HG03439 (cell line): ENCODE measurements around the gene SGO2.
"Not testable (repeated sequence)": the region's sequence is repeated elsewhere in the genome, so short reads cannot be mapped to it uniquely, and the experiment has no call there.

Experiments
- ATAC-seq: cut with Tn5 transposase; IDR thresholded peaks from one replicate; pipeline ENCODE4 v1.9.1; 2021; ENCODE audit warnings: mild to moderate bottlenecking, moderate library complexity; ENCODE audit not compliant: unreplicated experiment

Gene SGO2

DNA sequence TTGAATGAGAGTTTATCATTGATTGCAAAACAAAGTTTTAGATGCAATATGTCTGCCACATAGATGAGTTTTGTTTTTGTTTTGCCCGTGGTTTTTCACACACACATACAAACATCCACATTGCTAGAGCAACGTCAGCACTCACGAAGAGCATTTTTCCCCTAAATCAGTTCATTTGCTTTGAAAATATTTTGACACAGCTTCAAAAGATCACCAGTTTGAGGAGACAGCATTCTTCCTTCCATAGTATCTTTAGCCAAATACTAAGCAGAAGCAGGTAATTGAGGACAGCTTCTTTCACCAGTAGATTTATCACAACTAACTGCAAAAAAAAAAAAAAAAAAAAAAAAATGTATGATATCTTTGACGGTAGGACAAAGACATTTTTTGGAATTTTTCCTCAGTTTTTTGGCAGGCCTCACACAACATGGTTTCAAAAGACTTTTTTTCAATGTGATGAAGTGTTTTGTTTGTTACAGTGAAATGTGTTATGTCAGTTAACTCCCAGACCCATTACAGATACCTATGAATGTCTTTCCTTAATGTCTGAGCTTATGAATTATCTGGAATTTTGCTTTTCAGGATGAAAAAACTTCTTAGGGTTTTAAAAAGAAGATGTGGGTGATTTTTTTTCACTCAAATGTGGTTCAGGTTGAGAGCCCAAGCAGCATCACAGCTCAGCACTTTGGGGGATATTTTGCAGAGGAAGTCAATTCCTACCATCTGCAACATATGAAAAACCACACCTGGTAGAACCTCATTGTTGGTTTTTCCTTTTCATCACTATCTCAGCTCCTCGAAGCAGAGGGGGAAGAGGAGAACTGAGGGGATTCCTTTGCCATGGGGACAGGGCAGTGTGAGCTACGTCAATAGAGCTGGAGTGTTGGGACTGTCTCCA is 91.4 kb downstream of the SGO2 start:
- no peak for ATAC-seq

DNA sequence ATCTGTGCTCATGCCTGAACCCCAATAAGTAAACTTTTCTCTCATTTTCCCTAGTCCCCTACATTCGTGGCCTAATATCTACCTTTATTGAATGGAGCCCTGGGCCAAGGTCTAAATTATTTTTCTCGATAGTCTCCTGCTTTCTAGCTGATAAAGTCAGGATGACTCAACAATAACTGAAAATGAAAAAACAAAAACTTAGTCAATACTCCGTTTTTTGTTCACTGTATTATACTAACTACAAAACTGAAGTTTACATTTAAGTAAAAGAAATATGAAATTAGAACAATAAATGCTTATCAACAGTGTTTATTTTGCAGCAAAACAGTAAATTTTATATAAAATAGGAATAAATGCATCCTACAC is 92.0 kb downstream of the SGO2 start:
- ATAC-seq = no peak

DNA sequence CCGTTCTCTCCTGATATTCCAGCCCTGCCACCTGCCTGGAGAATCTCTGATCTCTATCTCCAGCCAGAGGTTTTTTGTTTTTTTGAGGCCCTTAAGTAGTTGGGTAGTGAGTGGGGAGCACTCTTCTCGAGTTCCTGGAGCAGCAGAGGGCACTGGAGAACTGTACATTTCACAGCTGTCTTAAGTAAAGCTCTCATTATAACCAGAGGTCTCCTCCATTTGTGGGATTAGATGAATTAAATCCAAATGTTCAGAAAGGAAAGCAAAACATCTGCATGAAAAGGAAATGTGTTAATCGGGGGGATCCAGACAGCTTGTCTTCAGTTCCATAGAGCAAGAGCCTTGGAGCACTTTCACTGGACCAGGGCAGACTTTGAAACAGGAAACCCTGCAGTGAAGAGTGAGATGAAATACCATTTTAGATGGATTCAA is 92.6 kb downstream of the SGO2 start:
- no peak for ATAC-seq

DNA sequence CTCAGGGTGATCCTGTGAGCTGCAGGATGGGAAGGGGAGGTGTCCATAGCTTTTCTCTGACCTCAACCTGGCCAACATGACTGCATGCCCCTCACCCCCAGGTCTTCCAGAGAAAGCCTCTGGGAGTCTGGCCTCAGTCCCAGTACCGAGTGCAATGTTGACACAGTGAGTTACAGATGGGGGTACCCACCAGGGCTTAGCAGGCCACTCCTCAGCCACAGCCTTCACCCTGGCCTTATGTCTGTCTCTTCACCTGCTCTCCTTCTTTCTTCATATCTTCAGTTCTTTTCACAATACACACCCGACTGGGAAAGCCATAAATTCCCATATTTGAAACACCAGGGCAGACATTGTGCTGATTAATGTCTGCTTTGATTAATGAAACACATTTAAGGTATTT is 93.3 kb downstream of the SGO2 start:
- ATAC-seq = no peak

DNA sequence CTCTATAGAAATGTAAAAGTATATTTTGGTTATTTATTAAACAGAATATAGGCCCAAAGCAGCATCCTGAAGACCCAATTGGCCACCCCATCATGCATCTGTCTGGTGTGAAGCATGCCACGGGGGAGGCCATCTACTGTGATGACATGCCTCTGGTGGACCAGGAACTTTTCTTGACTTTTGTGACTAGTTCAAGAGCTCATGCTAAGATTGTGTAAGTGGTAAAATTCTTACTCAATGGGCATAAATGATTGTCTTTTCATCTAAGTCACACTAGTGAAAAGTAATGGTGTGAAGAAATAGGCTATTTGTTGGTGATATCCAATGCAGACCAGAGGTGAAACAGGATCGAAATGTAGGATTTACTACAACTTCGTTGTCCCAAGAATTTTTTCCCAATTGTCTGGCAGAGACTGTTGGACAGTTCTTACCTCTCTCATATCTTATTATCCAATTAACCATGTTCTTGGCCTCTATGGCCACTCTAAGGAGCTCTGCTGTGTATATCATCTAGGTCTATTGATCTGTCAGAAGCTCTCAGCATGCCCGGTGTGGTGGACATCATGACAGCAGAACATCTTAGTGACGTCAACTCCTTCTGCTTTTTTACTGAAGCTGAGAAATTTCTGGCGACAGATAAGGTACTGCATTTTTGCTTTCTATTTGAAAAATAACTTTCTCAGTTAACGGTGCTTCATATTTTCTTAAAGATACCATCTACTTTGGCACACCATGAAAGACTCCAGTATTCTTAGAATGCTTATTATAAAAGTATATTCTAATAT is 94.8 kb downstream of the SGO2 start:
- ATAC-seq = no peak

DNA sequence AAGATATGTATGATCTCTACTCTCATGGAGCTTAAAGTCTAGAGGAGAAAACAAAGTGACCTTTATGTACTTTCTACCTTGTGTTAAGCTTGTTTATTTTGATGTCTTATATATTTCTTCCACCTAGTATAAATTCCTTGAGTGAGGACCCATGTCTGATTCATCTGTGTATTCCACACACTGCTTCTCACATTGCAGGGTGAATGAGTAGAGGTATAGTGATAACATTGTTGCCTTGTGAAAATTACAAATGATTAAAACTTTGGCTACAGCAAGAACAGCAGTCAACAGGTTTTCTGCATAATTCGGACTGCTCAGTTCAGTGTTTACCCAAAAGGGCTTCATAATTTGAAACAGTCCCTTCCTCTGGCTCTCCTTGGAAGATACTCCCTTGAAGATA is 96.1 kb downstream of the SGO2 start:
- no peak for ATAC-seq

DNA sequence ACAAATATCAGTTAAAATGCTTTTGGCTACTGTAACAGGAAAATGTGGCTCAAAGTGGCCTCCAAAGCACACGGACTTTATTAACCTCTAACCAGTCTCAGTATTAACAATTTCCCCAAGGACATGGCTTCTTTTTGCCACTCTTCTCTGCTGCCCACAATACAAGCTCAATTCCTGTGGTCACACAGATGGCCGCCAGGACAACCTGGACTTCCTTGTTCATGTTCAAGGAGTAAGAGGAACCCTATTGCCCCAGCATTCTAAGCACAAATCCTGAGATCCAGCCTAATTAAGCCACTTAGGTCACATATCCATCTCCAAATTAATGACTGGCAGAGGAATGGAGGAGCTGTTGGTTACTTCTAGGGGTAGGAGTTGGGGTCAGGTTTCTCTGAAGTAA is 98.0 kb downstream of the SGO2 start:
- no peak for ATAC-seq

DNA sequence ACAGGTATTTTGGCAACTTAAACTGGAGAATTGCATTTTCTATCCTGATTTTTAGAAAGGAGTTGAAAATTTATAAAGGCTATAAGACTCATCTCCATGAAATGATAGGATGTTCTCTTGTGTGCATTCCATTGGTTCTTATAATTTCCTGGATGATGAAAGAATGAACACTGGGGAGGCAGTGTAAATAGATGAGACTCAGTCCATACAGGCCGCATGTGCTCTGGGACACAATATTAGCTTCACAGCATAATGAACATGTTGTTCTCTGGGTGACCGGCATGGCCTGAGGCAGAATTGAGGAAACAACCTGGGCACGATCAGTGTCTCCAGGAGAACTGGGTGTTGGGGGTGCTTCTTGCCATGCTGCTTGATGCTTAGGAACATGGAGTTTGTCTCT is 98.7 kb downstream of the SGO2 start:
- no peak for ATAC-seq

DNA sequence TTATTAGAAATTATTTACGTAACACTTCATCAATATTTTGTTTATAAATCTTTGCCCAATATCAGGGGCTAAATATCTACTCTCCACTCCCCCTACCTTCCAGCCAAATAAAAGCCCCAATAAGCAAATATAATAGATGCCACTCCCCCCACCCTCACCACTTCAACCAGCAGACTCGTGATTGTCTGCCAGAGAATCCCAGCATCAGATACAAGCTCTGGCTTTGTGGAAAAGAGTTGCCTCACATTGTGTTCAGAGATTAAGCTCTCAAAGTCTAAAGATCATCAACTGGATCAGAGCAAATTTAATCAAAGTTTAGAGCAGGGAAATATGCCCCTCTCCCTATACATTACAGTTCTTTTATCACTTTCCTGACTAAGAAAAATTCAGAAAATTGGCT is 99.3 kb downstream of the SGO2 start:
- no peak for ATAC-seq

DNA sequence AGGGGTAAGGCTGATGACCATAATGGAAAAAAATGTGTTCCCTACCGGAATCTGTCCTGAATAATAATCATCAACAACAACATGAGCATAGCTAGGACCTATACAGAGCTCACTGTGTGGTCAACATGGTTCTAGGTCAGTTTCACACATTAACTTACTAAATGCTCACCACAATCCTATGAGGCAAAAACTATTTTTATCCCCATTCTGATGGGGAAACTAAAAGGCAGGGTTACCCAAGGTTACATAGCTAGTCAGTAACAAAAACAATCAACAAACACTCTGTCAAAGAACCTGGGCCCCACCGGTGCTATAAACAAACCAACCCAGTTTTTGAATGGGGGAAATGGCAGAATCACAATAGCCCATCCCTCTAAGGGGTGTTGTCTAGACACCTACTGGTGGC is 100.0 kb downstream of the SGO2 start:
- no peak for ATAC-seq

DNA sequence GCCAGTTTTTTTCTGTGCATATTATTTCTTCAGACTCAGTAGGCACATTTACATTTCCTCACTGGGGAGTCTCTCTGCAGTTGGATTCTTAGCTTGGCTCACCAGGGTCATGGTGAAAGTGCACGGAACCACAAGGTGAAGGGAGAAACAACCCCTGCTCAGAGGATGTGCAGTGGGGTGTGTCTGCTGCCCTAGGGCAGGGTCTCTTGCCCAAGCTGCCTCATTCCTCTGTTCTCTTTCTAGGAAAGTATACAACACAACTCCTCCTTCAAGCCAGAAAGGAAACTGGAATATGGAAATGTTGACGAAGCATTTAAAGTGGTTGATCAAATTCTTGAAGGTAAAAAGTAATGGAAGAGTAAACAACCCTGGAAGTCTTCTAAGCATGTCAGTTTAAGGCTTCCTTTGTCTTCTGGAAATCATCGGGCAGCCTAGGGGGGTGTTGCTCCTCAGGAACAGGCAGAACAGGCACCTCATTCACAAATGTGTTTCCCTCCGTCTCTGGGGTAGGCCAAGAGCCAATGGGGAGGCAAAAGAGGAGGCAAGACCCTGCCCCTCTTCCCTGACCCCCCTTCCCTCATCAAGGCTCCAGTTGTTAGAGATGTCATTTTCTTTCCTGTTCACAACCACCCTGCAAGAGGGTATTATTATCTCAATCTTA is 101.2 kb downstream of the SGO2 start:
- ATAC-seq = no peak

DNA sequence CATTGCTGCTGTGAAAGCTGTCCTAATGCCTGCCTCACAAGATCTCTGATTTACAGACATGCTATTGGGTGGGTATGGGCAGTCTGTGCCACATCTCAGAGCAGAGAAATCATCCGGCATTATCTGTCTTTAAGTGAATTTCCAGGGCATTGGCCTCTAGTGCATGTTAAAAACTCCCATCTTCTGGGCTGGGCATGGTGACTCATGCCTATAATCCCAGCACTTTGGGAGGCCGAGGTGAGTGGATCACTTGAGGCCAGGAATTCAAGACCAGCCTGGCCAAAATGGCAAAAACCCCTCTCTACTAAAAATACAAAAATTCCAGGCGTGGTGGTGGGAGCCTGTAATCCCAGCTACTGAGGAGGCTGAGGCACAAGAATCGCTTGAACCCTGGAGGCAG is 102.5 kb downstream of the SGO2 start:
- ATAC-seq = not testable (repeated sequence)

DNA sequence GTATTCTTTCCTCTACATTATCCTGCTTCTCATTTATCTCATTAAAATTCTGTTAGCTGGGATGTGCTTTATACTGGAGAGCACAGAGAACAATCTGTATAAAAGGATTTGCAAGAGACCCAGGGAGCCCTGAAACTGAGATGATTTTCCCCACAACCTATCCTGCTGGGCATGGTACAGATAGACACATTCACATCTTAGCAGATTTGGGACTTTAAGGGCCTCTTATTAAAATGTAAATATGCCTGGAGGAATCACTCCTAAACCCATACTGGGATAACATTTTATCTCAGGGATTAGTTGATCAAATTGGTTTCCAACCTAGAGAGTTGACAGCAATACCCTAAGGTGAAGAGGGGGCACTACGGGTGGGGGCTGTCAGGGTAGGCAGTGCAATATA is 105.3 kb downstream of the SGO2 start:
- ATAC-seq = no peak
